Endothelial cell of umbilical vein (primary cell): ENCODE results near the gene CCNF.

Source experiments
- CTCF ChIP-seq, 2 donors: IDR thresholded peaks; 1 replicate in 1 of 2; 2 replicates in 1 of 2; pipeline ENCODE4 v1.5.1; 2011; ENCODE audit warnings: low read length in 2 of 2, mild to moderate bottlenecking in 2 of 2, moderate library complexity in 2 of 2, control low read depth in 1 of 2, inconsistent platforms in 1 of 2, low read depth in 1 of 2; ENCODE audit not compliant: insufficient read depth in 1 of 2; ENCODE audit errors: extremely low read depth in 1 of 2
- EZH2 ChIP-seq: IDR thresholded peaks from 2 replicates; pipeline ENCODE4 v1.6.1; 2012; ENCODE audit warnings: borderline replicate concordance, low read depth, mild to moderate bottlenecking, moderate library complexity, low read length, inconsistent platforms; ENCODE audit not compliant: severe bottlenecking
- JUN ChIP-seq: IDR thresholded peaks from 2 replicates; pipeline ENCODE4 v1.6.1; 2011; ENCODE audit warnings: borderline replicate concordance, low read depth; ENCODE audit not compliant: insufficient read length, insufficient read depth
- MAX ChIP-seq: IDR thresholded peaks from 2 replicates; pipeline ENCODE4 v1.6.1; 2011; ENCODE audit not compliant: insufficient read depth, insufficient read length
- MYC ChIP-seq: IDR thresholded peaks from one replicate; pipeline ENCODE4 v1.6.1; 2011; ENCODE audit warnings: mild to moderate bottlenecking, low read depth, low read length
- POLR2A ChIP-seq: IDR thresholded peaks from 2 replicates; pipeline ENCODE4 v1.6.1; 2012; ENCODE audit warnings: low read depth, mild to moderate bottlenecking, control low read depth, low read length
- POLR2AphosphoS5 ChIP-seq: IDR thresholded peaks from 2 replicates; pipeline ENCODE4 v1.6.1; 2012; ENCODE audit warnings: low read depth, mild to moderate bottlenecking, control low read depth, low read length, moderate library complexity; ENCODE audit not compliant: insufficient read depth

- TF ChIP-seq CTCF (IDR thresholded peaks at IDR 0.05; ENCODE audit: extremely low read depth in 1 of 2, insufficient read depth in 1 of 2, low read depth in 1 of 2, low read length in 2 of 2): no peak
- TF ChIP-seq POLR2A: no peak
- TF ChIP-seq EZH2: no peak
- TF ChIP-seq POLR2AphosphoS5: no peak
- no peak for TF ChIP-seq MYC
- no peak for TF ChIP-seq MAX
- TF ChIP-seq JUN: no peak
Measured at GRCh38 chr16:2481676-2482075, 52.4 kb downstream of the CCNF start.
